Colon (tissue), 2 donors: ENCODE measurements around the gene FBL.

Experiments
- FAIRE-seq: peaks from 2 replicates; lab custom pipeline; 2012; peaks lifted over from hg19 to GRCh38; lab: Jason Lieb, UNC
- donor health status: control.
- donor health status: control.

The FBL gene

DNA sequence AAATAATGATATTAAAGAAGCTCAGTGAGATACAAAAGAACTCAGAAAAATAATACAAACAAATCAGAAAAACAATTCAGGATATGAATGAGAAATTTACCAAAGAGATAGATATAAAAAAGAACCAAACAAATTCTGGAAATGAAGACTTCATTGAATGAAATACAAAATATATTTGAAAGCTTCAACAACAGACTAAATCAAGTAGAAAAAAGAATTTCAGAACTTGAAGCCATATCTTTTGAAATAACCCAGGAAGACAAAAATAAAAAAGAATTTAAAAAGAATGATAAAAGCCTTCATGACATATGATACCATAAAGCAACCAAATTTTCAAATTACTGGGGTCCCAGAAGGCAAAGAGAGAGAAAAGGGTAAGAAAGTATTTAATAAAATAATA is 57.9 kb downstream of the FBL start:
- FAIRE-seq = no peak
